HG03378 (cell line): ENCODE measurements around the gene KDM6B.

Source experiments
- ATAC-seq: cut with Tn5 transposase; IDR thresholded peaks from one replicate; pipeline ENCODE4 v1.9.1; 2021; ENCODE audit warnings: mild to moderate bottlenecking, moderate library complexity; ENCODE audit not compliant: unreplicated experiment

KDM6B gene

GRCh38 chr17:7867881-7868329 lies 33.9 kb downstream of the KDM6B start:
- no peak for ATAC-seq

GRCh38 chr17:7873051-7873450 lies 39.0 kb downstream of the KDM6B start:
- no peak for ATAC-seq

GRCh38 chr17:7875804-7876370 lies 41.9 kb downstream of the KDM6B start:
- no peak for ATAC-seq

GRCh38 chr17:7878234-7878633 lies 44.2 kb downstream of the KDM6B start:
- no peak for ATAC-seq

- no peak for ATAC-seq
Observed at GRCh38 chr17:7880076-7880868, 46.3 kb downstream of the KDM6B start.

- ATAC-seq: no peak
Observed at GRCh38 chr17:7881276-7882054, 47.4 kb downstream of the KDM6B start.

GRCh38 chr17:7882068-7882467 lies 48.1 kb downstream of the KDM6B start:
- no peak for ATAC-seq

GRCh38 chr17:7882629-7883028 lies 48.6 kb downstream of the KDM6B start:
- no peak for ATAC-seq
